Cardiac fibroblast (primary cell): Measurements from ENCODE around the gene TCL1A.
A peak's percentile ranks its signal among the peaks of the same experiment; 100 is the strongest.

ENCODE experiments used
- DNase-seq, 2 donors: peaks; one replicate each; pipeline versions ENCODE4 v3.0.0 to v3.0.0-alpha.2; 2010; ENCODE audit warnings: low read depth in 2 of 2
- H3K4me3 ChIP-seq, 2 donors: replicated peaks in 1 of 2; 1 replicate in 1 of 2; 2 replicates in 1 of 2; pipeline ENCODE4 v1.5.1; 2011; ENCODE audit warnings: low read depth in 2 of 2, low read length in 2 of 2, mild to moderate bottlenecking in 2 of 2, moderate library complexity in 1 of 2
- TF ChIP-seq, protein P1 (sequence below): IDR thresholded peaks from one replicate; pipeline ENCODE4 v1.5.1; 2011; ENCODE audit warnings: low read depth, mild to moderate bottlenecking, low read length, inconsistent platforms

The TCL1A gene

DNA sequence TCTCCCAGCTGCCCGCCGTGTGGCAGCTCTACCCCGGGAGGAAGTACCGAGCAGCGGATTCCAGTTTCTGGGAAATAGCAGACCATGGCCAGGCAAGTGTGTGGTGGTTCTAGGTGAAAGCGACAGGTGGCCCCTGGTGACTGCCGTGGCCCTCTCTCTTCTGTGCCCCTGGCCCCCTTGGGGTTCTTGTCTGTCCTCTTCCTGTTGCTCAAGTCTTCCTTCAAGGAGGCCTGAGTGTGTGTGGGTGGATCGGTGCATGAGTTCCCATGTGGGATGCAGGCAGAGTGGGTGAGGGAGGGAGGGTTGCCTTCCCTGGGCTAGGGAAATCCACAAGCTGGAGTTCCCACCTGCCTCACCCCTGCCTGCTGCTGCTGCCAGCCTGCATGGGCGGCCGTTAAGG, 23.1 kb downstream of the TCL1A start:
- no peak overlapping the region for H3K4me3 ChIP-seq
- DNase-seq, result no peak
- TF ChIP-seq, protein P1, sequence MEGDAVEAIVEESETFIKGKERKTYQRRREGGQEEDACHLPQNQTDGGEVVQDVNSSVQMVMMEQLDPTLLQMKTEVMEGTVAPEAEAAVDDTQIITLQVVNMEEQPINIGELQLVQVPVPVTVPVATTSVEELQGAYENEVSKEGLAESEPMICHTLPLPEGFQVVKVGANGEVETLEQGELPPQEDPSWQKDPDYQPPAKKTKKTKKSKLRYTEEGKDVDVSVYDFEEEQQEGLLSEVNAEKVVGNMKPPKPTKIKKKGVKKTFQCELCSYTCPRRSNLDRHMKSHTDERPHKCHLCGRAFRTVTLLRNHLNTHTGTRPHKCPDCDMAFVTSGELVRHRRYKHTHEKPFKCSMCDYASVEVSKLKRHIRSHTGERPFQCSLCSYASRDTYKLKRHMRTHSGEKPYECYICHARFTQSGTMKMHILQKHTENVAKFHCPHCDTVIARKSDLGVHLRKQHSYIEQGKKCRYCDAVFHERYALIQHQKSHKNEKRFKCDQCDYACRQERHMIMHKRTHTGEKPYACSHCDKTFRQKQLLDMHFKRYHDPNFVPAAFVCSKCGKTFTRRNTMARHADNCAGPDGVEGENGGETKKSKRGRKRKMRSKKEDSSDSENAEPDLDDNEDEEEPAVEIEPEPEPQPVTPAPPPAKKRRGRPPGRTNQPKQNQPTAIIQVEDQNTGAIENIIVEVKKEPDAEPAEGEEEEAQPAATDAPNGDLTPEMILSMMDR, result no peak

DNA sequence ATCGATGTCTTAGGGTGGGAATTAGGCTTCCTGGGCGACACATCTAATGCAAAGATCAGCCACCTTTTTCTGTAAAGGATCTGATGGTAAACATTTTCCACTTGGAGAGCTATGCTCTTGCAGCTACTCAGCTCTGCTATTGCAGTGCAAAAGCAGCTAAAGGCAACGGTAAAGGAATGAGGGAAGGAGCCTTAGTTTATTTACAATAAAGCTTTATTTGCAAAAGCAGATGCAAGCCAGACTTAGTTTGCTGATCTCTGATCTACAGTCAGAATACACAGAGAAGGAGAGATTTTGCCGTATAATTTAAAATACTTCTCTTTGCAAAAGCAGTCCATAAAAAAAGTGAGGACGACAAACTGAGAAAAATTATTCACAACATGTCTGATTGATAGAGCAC, 24.5 kb downstream of the TCL1A start:
- TF ChIP-seq, protein P1, result no peak
- no peak for DNase-seq
- no peak overlapping the region for H3K4me3 ChIP-seq

DNA sequence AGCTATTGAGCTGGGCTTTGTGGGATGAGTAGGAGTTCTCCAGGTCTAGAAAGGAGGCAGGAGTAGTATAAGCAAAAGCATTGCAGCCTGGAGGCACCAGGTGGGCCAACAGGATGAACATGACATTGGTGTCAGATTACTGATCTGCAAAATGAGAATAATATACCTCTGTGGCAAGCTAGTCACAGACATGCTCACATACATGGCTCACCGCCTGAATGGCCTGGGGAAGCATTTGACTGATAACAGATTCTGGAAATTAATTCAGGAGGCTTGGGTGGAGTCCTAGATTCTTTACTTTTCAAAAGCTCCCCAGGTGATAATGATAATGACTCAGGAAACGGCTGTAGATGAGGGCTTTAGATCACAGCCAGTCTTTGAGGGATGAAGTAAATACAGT, 27.0 kb downstream of the TCL1A start:
- no peak for DNase-seq
- H3K4me3 ChIP-seq, result no peak overlapping the region
- TF ChIP-seq, protein P1, result no peak

DNA sequence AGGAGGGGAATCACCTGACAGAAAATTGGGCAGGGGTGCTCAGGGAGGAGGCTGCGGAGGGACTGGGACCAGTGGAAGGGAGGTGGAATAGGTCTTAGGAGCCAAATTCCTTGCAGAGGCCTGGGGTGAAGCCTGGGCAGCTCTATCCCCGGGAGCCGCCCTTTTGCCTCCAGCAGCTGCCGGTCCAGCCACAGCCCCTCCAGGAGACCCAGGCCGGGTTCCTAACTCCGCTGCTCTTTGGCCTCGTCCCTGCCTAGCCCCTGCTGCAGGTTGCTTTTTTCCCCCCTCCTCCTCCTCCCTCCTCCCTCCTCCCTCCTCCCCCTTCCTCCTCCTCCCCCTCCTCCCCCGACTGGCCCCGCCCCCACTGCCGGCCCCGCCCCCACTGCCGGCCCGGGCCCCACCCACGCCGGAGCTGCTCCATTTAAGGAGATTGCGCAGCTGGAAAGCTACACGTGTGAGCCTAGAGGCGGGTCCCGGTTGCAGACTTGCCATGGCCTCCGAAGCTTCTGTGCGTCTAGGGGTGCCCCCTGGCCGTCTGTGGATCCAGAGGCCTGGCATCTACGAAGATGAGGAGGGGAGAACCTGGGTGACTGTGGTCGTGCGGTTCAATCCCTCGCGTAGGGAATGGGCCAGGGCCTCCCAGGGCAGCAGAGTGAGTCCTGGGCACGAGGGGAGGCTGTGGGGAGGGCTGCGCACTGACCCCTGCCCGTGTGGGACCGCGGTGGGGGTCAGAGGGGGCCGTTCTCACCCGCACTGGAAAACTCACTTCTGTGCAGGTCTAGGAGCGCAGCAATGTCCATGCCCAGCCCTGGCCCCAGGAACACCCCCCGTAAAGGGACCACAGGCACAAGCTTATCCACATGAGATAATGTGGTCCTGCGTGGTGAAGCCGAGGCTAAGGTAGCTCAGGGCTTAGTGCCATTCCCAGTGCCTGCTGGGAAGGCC, 27.7 kb downstream of the TCL1A start, which contains the start of gene TCL1B:
Gene TCL1B (plus strand): TSS at position 449 of the 945 bp plus-strand sequence. CDS start 42 bp downstream, at position 491.
- TF ChIP-seq, protein P1, result no peak
- no peak for DNase-seq
- no peak within 1 kb of the TSS for H3K4me3 ChIP-seq

DNA sequence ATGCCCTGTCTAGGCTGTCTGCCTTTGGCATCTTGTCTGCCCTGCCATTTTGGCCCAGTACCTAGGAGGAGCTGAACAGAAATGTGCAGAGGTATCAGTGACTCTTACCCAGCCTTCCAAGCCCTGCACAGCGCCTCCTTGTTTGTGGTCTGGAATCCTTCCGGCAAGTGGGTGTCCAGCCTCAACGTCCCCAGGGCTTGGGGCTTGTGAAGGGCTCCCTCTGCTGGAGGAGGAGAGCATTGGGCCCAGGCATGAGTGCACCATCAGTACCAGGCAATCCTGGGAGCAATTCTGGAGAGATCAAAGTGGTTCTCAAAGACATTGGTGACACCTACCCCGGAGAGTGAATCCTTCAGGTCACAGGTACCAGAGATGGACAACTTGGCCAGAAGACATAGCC, 30.1 kb downstream of the TCL1A start:
- TF ChIP-seq, protein P1, result peak; percentile 10
- DNase-seq, result no peak
- no peak overlapping the region for H3K4me3 ChIP-seq

DNA sequence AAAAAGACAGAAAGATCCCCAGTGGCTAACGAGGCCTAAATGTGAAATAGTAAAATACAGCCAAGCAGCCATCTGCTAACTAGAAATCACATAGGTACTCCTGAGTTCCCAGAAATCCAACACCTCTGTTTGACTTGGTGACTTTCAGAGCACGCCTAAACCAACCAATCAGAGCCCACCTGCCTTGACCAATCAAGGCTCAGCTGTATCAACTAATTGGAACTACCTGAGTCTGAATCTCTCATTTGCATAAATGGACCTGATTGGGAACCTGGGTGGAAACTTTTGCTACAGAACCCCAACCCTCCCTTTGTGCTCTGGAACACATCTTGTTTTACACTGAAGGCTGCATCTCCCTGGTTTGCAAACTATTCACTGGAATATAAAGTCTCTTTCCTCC, 32.8 kb downstream of the TCL1A start:
- H3K4me3 ChIP-seq, result no peak overlapping the region
- no peak for DNase-seq

More for the DNA sequence above, 32.8 kb downstream of the TCL1A start:
- TF ChIP-seq, protein P1, result no peak
